Myometrial cell (primary cell): ENCODE results near the gene PCDHGA3. TPM values are rescaled to one million over a fixed set of nuclear protein-coding genes. Genes with fewer than 3 reads are reported as not detected.

ENCODE experiments used
- total RNA-seq: library from RNA; depleted of rRNA; stranded (reverse); fragments of >200 nt; gene quantifications from 2 replicates; pipeline ENCODE4 v1.2.3, GENCODE V29; 2015

Gene PCDHGA3
- total RNA-seq, 1 donor from 2014 or later: 0.18 TPM

Other genes with a start within 250 kb of the PCDHGA3 start
- 0.18 and 0.29 TPM in 2 replicates for gene PCDHB2, start 249.2 kb upstream of the PCDHGA3 start, total RNA-seq
- 0.89 TPM in 1 of 2 replicates, not detected in the other for gene PCDHB3, start 243.4 kb upstream of the PCDHGA3 start, total RNA-seq
- not detected in 2 replicates for gene PCDHB4, start 222.0 kb upstream of the PCDHGA3 start, total RNA-seq
- gene PCDHB5, start 208.6 kb upstream of the PCDHGA3 start, total RNA-seq: under 0.01 TPM in 1 of 2 replicates, not detected in the other
- not detected in 2 replicates for gene PCDHB6, start 193.8 kb upstream of the PCDHGA3 start, total RNA-seq
- gene PCDHB7, start 171.2 kb upstream of the PCDHGA3 start, total RNA-seq: under 0.01 and 1.4 TPM in 2 replicates
- not detected in 2 replicates for gene PCDHB8, start 166.0 kb upstream of the PCDHGA3 start, total RNA-seq
- under 0.01 TPM in 2 replicates for gene PCDHB16, start 161.4 kb upstream of the PCDHGA3 start, total RNA-seq
- gene PCDHB9, start 156.7 kb upstream of the PCDHGA3 start, total RNA-seq: 0.18 TPM in 1 of 2 replicates, not detected in the other
- 0.58 TPM in 1 of 2 replicates, not detected in the other for gene PCDHB10, start 151.5 kb upstream of the PCDHGA3 start, total RNA-seq
- gene PCDHB11, start 144.2 kb upstream of the PCDHGA3 start, total RNA-seq: not detected in 2 replicates
- not detected in 2 replicates for gene PCDHB12, start 135.1 kb upstream of the PCDHGA3 start, total RNA-seq
- gene PCDHB13, start 129.9 kb upstream of the PCDHGA3 start, total RNA-seq: under 0.01 TPM in 1 of 2 replicates, not detected in the other
- gene PCDHB14, start 120.5 kb upstream of the PCDHGA3 start, total RNA-seq: under 0.01 and 1.7 TPM in 2 replicates
- gene PCDHB15, start 98.4 kb upstream of the PCDHGA3 start, total RNA-seq: 0.35 TPM in 1 of 2 replicates, not detected in the other
- gene SLC25A2, start 39.8 kb upstream of the PCDHGA3 start, total RNA-seq: under 0.01 TPM in 1 of 2 replicates, not detected in the other
- 45.8 and 59.5 TPM in 2 replicates for gene TAF7, start 23.0 kb upstream of the PCDHGA3 start, total RNA-seq
- 0.29 TPM in 1 of 2 replicates, not detected in the other for gene PCDHGA1, start 13.3 kb upstream of the PCDHGA3 start, total RNA-seq
- gene PCDHGA2, start 5.1 kb upstream of the PCDHGA3 start, total RNA-seq: 0.53 and 1.4 TPM in 2 replicates
- 0.35 TPM in 1 of 2 replicates, not detected in the other for gene PCDHGB1, start 6.3 kb downstream of the PCDHGA3 start, total RNA-seq
- 0.58 and 2.1 TPM in 2 replicates for gene PCDHGA4, start 11.2 kb downstream of the PCDHGA3 start, total RNA-seq
- gene PCDHGB2, start 16.2 kb downstream of the PCDHGA3 start, total RNA-seq: 0.53 and 0.86 TPM in 2 replicates
- gene PCDHGA5, start 20.3 kb downstream of the PCDHGA3 start, total RNA-seq: 0.29 and 0.89 TPM in 2 replicates
- 0.58 and 0.71 TPM in 2 replicates for gene PCDHGB3, start 26.4 kb downstream of the PCDHGA3 start, total RNA-seq
- 0.86 and 1.4 TPM in 2 replicates for gene PCDHGA6, start 30.1 kb downstream of the PCDHGA3 start, total RNA-seq
- gene PCDHGA7, start 38.9 kb downstream of the PCDHGA3 start, total RNA-seq: 0.89 and 2.0 TPM in 2 replicates
- gene PCDHGB4, start 43.9 kb downstream of the PCDHGA3 start, total RNA-seq: 3.9 and 4.6 TPM in 2 replicates
- 0.71 and 0.86 TPM in 2 replicates for gene PCDHGA8, start 48.8 kb downstream of the PCDHGA3 start, total RNA-seq
- gene PCDHGB5, start 54.1 kb downstream of the PCDHGA3 start, total RNA-seq: 6.7 and 7.2 TPM in 2 replicates
- gene PCDHGA9, start 58.9 kb downstream of the PCDHGA3 start, total RNA-seq: 0.86 and 1.9 TPM in 2 replicates
- 0.29 and 0.89 TPM in 2 replicates for gene PCDHGB6, start 64.2 kb downstream of the PCDHGA3 start, total RNA-seq
- gene PCDHGA10, start 69.2 kb downstream of the PCDHGA3 start, total RNA-seq: 4.3 and 4.6 TPM in 2 replicates
- 4.3 and 6.0 TPM in 2 replicates for gene PCDHGB7, start 73.8 kb downstream of the PCDHGA3 start, total RNA-seq
- 5.3 and 8.4 TPM in 2 replicates for gene PCDHGA11, start 77.2 kb downstream of the PCDHGA3 start, total RNA-seq
- gene PCDHGA12, start 86.7 kb downstream of the PCDHGA3 start, total RNA-seq: 14.9 and 15.6 TPM in 2 replicates
- gene PCDHGC3, start 132.1 kb downstream of the PCDHGA3 start, total RNA-seq: 38.6 TPM in 2 replicates
- gene PCDHGC4, start 141.2 kb downstream of the PCDHGA3 start, total RNA-seq: under 0.01 and 0.58 TPM in 2 replicates
- 0.71 and 1.2 TPM in 2 replicates for gene PCDHGC5, start 145.3 kb downstream of the PCDHGA3 start, total RNA-seq